SK-N-DZ (cell line): ENCODE measurements around the gene NANS.

ENCODE experiments used
- small RNA-seq, 2 experiments: library from RNA; depleted of rRNA; stranded (forward); fragments of <200 nt; gene quantifications; one replicate each; pipeline ENCODE3, GENCODE V24; 2014

The NANS gene

Small RNAs within 50 kb of the gene (small RNA-seq; reads per million reads assigned to genes)
- gene RF00017 (0 reads per million in 2 experiments), gene RNU6-918P (0 reads per million in 2 experiments)
